H1 (cell line): ENCODE results near the gene NEU4. TPM values are rescaled to one million over a fixed set of nuclear protein-coding genes. Genes with fewer than 3 reads are reported as not detected.

ENCODE experiments used
- ATF2 ChIP-seq: IDR thresholded peaks from 2 replicates; pipeline ENCODE4 v1.6.1; 2012; ENCODE audit warnings: low read length, inconsistent platforms
- CHD2 ChIP-seq: IDR thresholded peaks from 2 replicates; pipeline ENCODE4 v1.6.1; 2012; ENCODE audit warnings: low read length, improper control_type of control experiment
- CHD7 ChIP-seq: fragments of 300-600 bp; sonication (generic); IDR thresholded peaks from 2 replicates; pipeline ENCODE4 v1.7.1; 2012; ENCODE audit warnings: low read length, moderate library complexity, mild to moderate bottlenecking, inconsistent platforms; ENCODE audit not compliant: insufficient replicate concordance
- PHF8 ChIP-seq: fragments of 200-600 bp; sonication (generic); conservative IDR thresholded peaks from 2 replicates; pipeline ENCODE4 v1.7.1; 2012; ENCODE audit warnings: low read depth, mild to moderate bottlenecking, inconsistent platforms, low read length, moderate library complexity
- POLR2A ChIP-seq, 2 experiments: IDR thresholded peaks; 1 replicate in 1 of 2; 2 replicates in 1 of 2; pipeline ENCODE4 v1.6.1; 2011; ENCODE audit warnings: low read depth in 2 of 2, low read length in 2 of 2, mild to moderate bottlenecking in 2 of 2; ENCODE audit errors: control extremely low read depth in 1 of 2
- POLR2AphosphoS5 ChIP-seq: IDR thresholded peaks from 2 replicates; pipeline ENCODE4 v1.6.1; 2011; ENCODE audit warnings: low read depth, low read length
- RBBP5 ChIP-seq: IDR thresholded peaks from 2 replicates; pipeline ENCODE4 v1.7.1; 2012; ENCODE audit warnings: low read depth, mild to moderate bottlenecking, inconsistent platforms, low read length, moderate library complexity, borderline replicate concordance
- SP1 ChIP-seq: IDR thresholded peaks from 2 replicates; pipeline ENCODE4 v1.6.1; 2011; ENCODE audit warnings: low read depth, low read length
- polyA plus RNA-seq, 7 experiments: library from polyadenylated mRNA; depleted of rRNA in 3 of 7; stranded (reverse) in 5 of 7; unstranded in 2 of 7; fragments of >200 nt in 5 of 7; fragments of 200-250 nt in 2 of 7; gene quantifications; 1 replicate in 5 of 7; 2 replicates in 1 of 7; 4 replicates in 1 of 7; pipeline versions ENCODE4 v1.2.1 to v1.2.3, GENCODE V29; 2011 to 2013; ENCODE audit warnings: missing spikeins in 2 of 7, mixed read lengths in 2 of 7
- total RNA-seq: library from RNA; stranded (reverse); fragmentation: NEBNext Ultra II Directional; extraction: Animal tissue kit (Norgen Biotek cat#: 25700); gene quantifications from 2 replicates; pipeline ENCODE4 v1.2.1, GENCODE V29; 2021

The NEU4 gene
- total and polyA plus RNA-seq, 2 of the 8 experiments (the other 6 are each of a cell fraction or from before 2014, with no cell fraction given), result 0.32 to 0.50 TPM

GRCh38 chr2:241767464-241768250, 41.3 kb upstream of the NEU4 start (continued):
- TF ChIP-seq CHD7 (no peak), CHD2 (no peak), RBBP5 (no peak), POLR2A (IDR thresholded peaks at IDR 0.05; ENCODE audit: control extremely low read depth in 1 of 2, low read depth in 2 of 2, low read length in 2 of 2) (no peak), ATF2 (no peak), SP1 (no peak), PHF8 (no peak), POLR2AphosphoS5 (no peak)
